Omental fat pad (tissue), 4 donors: ENCODE results near the gene TCHP. TPM values are rescaled to one million over a fixed set of nuclear protein-coding genes. Genes with fewer than 3 reads are reported as not detected.

Source experiments
- ATAC-seq: fragments of 150-250 bp; one replicate; pipeline ENCODE4 v1.9.1; 2016; ENCODE audit warnings: mild to moderate bottlenecking, moderate library complexity; ENCODE audit not compliant: low FRiP score
- DNase-seq: peaks from one replicate; pipeline ENCODE4 v3.0.0-alpha.2; 2019; ENCODE audit warnings: low spot score
- total RNA-seq, 4 donors: library from RNA; depleted of rRNA; stranded (reverse); fragments of >200 nt; gene quantifications; one replicate each; pipeline ENCODE4 v1.1.0, GENCODE V29; 2016
- TF ChIP-seq, protein P1 (sequence below), 3 donors: fragments of 450-650 bp; IDR thresholded peaks; one replicate each; pipeline ENCODE4 v1.5.1; 2016 to 2017; ENCODE audit warnings: antibody characterized with exemption in 3 of 3, mild to moderate bottlenecking in 3 of 3, moderate library complexity in 2 of 3

TCHP gene
- total RNA-seq, 4 donors from 2014 or later = 7.0 to 30.1 (median 12.1) TPM

DNA sequence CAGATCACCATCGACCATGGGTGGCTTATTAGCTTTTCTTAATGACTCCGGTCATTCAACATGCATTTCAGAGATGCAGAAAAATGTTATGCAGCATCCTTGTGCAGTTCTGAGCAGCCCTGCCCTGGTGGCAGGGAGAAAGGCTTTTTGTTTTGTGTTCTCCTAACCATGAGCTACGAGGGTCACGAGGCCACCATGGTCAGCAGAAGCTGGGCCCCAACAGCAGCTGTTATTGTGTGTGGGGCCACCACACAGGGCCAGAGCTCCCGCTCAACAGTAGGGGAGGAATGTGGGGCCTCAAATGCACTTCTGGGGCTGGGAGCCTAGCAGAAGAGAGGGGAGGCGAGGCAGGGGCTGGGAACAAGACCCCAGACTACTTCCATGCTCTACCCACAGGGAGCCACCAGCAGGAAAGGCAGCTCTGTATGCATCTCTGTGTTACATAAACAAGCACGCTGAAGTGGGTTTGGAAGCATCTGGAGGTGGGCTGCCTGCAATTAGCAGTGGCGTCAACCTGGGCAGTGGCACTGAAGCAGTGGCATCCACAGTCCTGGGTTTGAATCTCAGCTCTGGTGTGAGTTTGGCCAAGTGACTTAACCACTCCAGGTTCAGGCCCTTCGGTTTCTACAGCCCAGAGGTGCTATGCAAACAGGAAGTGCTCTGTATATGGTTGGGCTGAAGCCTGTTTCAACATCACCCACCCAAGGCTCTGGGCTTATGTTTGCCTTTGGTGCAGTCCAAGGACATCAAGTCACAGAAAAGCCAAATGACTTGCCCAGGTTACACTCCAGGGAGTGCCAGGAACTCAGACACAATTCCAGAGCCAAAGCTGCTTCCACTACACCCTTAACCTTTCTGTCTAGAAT, 36.0 kb upstream of the TCHP start:
- DNase-seq = no peak

DNA sequence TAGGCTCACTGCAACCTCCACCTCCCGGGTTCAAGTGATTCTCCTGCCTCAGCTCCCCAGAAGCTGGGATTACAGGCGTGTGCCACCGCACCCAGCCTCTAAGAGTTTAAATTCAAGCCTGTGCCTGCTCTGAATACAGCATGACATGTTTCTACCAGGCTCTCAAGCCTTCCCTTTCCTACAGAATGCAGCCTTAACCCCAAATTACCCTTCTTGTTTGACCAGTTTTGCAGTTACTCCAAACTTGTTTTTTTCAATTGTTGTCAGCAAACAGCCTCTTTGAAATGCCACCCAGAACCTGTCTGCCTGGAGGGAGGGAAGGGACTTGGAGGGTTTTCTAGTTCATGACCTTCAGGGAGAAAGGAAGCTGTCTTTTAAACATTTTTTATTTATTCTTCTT, 35.2 kb upstream of the TCHP start:
- no peak for ATAC-seq
- no peak for DNase-seq
- TF ChIP-seq, protein P1, sequence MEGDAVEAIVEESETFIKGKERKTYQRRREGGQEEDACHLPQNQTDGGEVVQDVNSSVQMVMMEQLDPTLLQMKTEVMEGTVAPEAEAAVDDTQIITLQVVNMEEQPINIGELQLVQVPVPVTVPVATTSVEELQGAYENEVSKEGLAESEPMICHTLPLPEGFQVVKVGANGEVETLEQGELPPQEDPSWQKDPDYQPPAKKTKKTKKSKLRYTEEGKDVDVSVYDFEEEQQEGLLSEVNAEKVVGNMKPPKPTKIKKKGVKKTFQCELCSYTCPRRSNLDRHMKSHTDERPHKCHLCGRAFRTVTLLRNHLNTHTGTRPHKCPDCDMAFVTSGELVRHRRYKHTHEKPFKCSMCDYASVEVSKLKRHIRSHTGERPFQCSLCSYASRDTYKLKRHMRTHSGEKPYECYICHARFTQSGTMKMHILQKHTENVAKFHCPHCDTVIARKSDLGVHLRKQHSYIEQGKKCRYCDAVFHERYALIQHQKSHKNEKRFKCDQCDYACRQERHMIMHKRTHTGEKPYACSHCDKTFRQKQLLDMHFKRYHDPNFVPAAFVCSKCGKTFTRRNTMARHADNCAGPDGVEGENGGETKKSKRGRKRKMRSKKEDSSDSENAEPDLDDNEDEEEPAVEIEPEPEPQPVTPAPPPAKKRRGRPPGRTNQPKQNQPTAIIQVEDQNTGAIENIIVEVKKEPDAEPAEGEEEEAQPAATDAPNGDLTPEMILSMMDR (IDR thresholded peaks at IDR 0.05) = no peak

More for the DNA sequence above, 36.0 kb upstream of the TCHP start:
- ATAC-seq = no peak
- TF ChIP-seq, protein P1 (IDR thresholded peaks at IDR 0.05) = no peak

DNA sequence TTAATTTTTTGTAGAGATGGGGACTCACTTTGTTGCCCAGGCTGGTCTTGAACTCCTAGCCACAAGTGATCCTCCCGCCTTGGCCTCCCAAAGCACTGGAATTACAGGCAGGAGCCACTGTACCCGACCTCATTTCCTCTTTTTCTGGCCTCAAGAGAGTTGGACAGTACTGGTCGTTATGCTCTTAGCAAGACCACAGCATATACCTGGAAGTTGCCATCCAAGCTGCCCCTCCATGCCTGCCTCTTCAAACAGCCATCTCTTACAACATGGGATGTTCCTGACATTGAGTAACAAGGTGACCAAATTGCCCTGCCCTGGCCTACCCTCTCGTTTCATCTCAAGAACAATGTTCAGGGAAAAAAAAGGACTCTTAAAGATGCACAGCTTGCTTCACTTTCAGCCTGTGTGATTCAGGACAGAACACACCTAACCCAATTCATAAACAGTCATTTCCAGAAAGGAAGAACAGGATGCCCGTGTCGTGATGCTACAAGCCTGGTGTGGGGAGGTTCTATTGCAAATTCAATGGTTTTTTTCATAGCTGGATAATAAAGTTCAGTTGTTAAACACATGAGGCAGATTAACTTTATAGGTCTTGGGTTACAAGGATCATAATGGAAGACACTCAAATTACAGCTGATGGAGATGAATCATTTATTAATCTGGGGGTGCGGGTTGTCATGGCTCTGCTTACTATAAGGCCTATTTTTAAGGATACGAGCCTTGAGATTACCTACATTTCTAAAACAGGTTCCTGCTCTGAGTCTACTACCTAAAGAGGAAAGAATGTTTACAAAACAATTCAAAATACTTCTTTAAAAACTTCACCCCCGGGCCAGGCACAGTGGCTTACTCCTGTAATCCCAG, 31.7 kb upstream of the TCHP start:
- TF ChIP-seq, protein P1 (IDR thresholded peaks at IDR 0.05) = no peak
- no peak for DNase-seq
- ATAC-seq = no peak

DNA sequence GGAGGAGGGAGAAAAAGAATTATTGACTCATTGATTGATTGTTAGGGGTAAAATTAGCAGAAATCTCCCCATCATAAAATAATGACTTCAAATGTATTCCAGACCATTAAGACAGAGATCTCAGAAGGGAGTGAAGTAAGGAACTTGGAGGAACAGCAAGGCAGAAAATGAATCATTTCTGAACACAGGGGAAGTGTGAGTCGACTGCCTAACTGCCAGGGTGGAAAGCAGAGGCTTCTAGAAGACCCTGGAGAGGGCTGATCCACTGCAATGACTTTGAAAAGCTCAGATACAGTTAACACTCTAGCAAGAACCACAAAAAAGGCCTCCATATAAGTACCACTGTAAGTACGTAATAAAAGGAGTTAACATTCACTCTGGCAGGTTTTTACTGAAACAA, 29.4 kb upstream of the TCHP start:
- DNase-seq = no peak
- TF ChIP-seq, protein P1 (IDR thresholded peaks at IDR 0.05) = no peak
- no peak for ATAC-seq

DNA sequence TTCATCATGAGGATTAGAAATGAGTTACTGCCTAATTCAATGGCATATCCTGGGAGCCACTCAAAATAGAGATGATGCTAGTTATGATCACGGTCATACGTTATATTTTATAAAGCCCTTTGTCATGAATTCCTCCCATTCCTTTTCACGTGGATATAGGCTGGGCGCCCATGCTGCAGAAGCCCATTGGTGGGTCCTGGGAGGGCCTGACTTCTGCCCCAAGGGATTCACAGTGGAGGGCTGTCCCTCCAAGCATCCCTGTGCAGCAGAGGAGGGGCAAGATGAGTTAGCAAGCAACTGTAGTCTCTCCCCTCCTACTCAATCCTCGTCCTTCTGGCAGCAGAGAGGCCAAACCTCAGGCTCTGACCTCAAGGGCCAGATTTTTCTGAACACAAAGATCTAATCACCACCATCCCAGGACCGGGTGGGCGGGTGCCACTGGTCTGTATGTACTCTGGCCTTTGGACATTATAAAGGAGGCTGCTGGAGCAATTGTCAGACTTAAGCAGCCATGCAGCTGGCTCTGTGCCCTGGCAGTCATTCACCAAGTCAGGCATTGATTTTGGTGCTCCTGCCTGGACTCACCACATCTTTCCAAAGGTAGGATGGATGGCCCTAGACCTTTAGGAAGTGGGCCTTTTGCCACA, 28.3 kb upstream of the TCHP start:
- DNase-seq = no peak
- ATAC-seq = no peak
- TF ChIP-seq, protein P1 (IDR thresholded peaks at IDR 0.05) = no peak

DNA sequence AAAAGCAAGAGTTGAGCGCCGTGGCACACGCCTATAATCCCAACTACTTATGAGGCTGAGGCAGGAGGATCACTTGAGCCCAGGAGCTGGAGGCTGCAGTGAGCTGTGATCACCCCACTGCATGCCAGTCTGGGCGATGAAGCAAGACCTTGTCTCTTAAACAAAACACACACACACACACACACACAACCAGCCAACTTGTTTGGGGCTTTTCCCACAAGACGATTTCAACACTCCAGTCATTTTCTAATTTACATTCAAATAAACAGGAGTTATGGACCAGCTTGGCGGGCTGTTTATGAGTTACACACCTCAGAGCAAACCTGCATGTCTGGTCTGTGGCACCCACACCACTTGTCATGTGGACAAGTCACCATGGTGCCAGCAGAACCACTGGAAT, 26.4 kb upstream of the TCHP start:
- ATAC-seq (no peak), DNase-seq (no peak)
- TF ChIP-seq, protein P1 (IDR thresholded peaks at IDR 0.05) = no peak
